ENCODE data around the gene NANOS2.
"Not testable (repeated sequence)": the region's sequence is repeated elsewhere in the genome, so short reads cannot be mapped to it uniquely, and the experiment has no call there.

The NANOS2 gene

GRCh38 chr19:45873219-45873772 is 41.3 kb downstream of the NANOS2 start:
- no peak for DNase-seq

- no peak for DNase-seq
Observed at GRCh38 chr19:45872095-45872919, 42.3 kb downstream of the NANOS2 start.

DNA sequence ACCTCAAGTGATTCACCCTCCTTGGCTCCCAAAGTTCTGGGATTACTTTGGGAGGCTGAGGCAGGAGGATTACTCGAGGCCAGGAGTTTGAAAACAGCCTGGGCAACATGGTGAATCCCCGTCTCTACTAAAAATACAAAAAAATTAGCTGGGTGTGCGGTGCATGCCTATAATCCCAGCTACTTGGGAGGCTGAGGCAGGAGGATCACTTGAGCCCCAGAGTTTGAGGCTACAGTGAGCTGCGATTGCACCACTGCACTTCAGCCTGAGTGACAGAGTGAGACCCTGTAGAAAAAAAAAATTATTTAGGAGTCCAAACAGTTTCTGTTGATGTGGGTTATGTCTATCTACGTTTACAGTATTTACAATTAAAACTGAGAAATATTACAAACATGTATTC is 43.8 kb downstream of the NANOS2 start:
- no peak for DNase-seq

DNA sequence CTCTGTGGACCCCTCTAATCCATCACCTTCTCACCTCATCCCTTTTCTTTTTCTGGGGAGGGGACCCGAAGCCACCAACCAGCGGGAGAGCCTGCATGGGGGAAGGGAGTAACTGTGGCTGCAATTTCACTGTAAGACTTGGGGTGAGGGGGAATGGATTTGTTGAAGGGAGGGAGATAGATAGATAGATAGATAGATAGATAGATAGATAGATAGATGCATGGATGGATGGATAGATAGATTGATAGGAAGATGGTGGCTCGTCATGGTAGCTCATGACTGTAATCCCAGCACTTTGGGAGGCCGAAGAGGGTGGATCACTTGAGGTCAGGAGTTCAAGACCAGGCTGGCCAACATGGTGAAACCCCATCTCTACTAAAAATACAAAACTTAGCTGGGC is 47.3 kb downstream of the NANOS2 start:
- not testable (repeated sequence) for DNase-seq

DNA sequence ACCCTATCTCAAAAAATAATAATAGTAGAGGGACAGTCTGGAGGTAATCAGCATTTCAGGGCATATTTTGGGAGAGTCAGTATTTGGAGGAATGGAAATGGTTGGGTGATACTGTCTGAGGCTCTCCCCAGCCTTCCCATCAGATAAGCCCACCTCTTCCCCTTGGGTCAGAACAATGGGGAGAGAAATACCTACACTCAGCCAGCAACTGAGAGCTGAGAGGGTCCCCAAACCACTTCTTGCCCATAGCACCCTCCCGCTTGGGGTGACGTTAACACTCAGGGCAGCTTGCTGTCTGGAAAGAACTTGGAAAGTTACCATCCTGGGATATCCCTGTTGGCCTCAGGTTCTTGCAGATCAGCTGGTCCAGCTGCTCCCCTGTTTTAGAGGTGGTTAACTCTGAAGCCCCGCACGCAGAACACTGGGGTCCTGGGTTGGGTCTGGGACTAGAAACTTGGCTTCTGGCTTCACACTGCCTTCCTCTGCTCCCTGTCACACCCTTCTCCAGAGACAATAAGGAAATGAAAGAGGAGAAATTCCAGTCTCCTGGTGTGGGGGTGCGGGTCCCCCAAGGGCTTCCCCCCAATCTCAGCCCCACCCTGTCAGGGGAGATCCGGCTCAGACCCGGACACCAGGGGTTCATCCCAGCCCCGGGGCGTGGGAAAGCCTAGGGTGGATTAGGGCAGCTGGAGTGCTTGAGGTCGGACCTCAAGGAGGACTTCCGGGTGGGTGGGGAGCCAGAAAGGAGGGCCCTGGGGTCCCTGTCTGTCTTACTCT is 48.0 kb downstream of the NANOS2 start:
- DNase-seq = no peak

- no peak for DNase-seq
Observed at GRCh38 chr19:45865269-45865948, 49.2 kb downstream of the NANOS2 start.

DNA sequence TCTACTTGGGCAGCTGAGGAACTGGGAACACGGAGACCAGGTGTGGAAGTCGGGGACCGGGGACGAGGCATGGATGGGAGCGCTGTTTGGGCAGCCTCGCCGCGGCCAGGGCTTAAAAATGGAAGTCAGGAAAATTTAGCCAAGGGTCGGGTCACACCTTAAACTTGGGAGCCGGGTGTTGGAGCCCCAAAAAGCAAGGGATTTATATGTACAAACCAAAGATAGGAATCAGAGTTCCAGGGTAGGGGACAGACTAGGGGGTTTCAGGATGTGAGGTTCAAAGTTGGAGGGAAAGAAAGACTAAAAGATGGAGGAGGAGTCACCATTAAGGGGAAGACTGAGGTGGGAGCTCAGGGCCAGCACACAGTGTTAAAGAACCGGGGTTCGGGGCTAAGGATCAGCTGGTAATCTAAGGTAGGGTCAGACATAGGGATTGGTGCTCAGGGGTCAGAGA is 49.9 kb downstream of the NANOS2 start:
- no peak for DNase-seq

- DNase-seq = no peak
Observed at GRCh38 chr19:45863840-45864628, 50.5 kb downstream of the NANOS2 start, which contains the start of gene FOXA3. Gene FOXA3 (plus strand): TSS chr19:45864326. CDS start chr19:45864457, 131 bp downstream.

DNA sequence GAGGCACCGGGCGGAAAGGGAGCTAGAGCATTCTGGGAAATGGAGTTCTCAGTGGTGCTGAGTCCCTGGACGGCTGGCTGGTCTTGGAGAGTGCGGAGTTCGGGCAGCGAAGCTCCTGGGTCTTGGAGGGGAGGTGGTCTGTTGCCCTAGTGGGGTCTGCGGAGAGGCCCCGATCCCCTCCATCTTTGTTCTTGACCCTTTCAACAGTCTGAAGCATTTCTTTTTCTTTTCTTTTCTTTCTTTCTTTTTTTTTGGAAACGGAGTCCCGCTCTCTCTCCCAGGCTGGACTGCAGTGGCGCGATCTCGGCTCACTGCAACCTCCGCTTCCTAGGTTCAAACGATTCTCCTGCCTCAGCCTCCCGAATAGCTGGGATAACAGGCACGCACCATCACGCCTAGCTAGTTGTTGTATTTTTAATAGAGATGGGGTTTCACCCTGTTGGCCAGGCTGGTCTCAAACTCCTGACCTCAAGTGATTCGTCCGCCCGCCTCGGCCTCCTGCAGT is 51.2 kb downstream of the NANOS2 start:
- no peak for DNase-seq

Measured in amniotic stem cell (primary cell).